VCaP (cell line): ENCODE data around the gene RBM8A.
"Not testable (repeated sequence)": the region's sequence is repeated elsewhere in the genome, so short reads cannot be mapped to it uniquely, and the experiment has no call there.

ENCODE experiments used
- H3K27ac ChIP-seq: fragments of 450-650 bp; 2 replicates; pipeline ENCODE4 v1.5.1; 2017
- TF ChIP-seq, protein P1 (sequence below): fragments of 450-650 bp; conservative IDR thresholded peaks from 2 replicates; pipeline ENCODE4 v1.5.1; 2017; ENCODE audit warnings: mild to moderate bottlenecking, moderate library complexity

RBM8A gene

DNA sequence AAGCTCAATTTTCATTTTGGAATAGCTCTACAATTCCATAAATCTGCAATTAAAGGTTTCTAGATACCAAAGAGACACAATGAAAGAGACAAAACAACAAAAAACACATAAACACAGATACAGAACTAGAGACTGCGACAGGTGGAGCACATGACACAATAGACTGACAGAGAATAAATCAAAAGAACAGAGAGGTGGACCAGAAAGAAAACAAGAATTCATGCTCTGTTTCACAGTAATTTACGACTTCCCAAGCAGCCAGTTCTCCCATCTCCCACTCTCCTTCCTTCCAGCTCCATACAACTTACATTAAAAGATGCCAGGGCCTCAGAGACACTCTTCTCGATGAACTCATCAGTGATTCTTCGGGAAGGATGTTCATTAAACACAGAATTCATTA lies 15.1 kb upstream of the RBM8A start:
- no peak overlapping the region for H3K27ac ChIP-seq
- TF ChIP-seq, protein P1, sequence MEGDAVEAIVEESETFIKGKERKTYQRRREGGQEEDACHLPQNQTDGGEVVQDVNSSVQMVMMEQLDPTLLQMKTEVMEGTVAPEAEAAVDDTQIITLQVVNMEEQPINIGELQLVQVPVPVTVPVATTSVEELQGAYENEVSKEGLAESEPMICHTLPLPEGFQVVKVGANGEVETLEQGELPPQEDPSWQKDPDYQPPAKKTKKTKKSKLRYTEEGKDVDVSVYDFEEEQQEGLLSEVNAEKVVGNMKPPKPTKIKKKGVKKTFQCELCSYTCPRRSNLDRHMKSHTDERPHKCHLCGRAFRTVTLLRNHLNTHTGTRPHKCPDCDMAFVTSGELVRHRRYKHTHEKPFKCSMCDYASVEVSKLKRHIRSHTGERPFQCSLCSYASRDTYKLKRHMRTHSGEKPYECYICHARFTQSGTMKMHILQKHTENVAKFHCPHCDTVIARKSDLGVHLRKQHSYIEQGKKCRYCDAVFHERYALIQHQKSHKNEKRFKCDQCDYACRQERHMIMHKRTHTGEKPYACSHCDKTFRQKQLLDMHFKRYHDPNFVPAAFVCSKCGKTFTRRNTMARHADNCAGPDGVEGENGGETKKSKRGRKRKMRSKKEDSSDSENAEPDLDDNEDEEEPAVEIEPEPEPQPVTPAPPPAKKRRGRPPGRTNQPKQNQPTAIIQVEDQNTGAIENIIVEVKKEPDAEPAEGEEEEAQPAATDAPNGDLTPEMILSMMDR: no peak

DNA sequence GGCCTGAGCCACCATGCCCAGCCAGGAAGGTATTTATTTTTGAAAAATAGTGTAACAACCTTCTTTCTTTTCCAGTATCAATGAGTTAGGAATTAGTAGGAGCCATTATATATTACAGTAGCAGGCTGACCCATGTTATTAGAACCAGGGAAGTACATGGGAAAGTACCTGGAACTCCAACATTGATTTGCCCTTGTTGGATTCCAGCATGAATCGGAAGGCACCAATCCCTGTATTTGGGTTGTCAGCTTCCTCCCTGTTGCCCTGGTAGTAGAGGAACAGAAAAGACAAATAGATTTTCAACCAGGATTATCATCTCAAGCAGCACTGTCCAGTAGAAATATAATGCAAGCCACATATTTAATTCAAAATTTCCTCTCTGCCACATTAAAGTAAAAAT lies 10.2 kb upstream of the RBM8A start:
- peak overlapping the region; percentile 53; the same call in 1 of the 2 replicates for H3K27ac ChIP-seq

DNA sequence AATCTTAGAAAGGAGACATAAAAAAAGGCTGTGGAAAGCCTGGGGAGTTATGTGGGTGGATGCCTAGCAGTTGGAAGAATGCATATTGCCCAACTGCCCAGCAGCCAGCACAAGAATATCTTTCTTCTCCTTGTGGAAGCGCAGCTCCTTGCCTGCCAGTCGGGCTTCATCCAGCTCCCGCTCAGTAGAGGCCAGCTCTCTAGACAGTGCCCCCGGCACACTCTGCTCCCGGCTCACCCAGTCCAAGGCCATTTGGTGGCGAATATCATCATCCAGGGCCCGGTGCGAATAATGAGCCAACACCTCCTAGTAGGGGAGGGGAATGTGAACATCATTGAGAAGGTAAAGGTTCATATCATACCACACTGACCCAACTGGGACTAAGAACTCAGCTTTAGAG lies 9.0 kb upstream of the RBM8A start:
- H3K27ac ChIP-seq: peak overlapping the region; percentile 53

More for the DNA sequence above, 10.2 kb upstream of the RBM8A start:
- TF ChIP-seq, protein P1: no peak

DNA sequence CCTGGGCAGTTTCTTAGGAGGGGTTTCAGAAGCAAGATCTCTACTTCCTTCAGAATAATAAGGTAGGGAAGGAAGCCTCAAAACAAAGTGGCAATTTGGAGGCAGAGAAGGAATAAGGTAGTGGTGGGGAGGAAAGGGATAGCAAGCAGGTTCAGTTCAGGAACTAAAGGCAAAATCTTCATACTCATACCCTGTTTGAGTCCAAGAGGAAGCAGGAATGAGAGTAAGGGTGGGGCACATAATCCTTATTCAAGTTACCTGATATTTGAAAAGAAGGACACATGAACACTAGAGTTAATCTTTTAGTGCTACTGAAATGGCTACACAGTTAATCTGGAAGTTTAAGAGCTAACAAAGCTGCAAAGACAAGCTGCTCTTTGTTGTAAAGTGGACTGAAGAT lies 8.4 kb upstream of the RBM8A start:
- TF ChIP-seq, protein P1: no peak
- H3K27ac ChIP-seq: peak overlapping the region; percentile 53

More for the DNA sequence above, 9.0 kb upstream of the RBM8A start:
- TF ChIP-seq, protein P1: no peak

DNA sequence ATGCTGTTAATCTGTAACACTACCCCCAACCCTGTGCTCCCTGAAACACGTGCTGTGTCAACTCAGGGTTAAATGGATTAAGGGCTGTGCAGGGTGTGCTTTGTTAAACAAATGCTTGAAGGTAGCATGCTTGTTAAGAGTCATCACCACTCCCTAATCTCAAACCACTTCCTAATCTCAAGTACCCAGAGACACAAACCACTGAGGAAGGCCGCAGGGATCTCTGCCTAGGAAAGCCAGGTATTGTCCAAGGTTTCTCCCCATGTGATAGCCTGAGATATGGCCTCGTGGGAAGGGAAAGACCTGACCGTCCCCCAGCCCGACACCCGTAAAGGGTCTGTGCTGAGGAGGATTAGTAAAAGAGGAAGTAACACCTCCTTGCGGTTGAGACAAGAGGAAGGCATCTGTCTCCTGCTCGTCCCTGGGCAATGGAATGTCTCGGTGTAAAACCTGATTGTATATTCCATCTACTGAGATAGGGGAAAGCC lies 5.3 kb upstream of the RBM8A start:
- H3K27ac ChIP-seq: not testable (repeated sequence)

DNA sequence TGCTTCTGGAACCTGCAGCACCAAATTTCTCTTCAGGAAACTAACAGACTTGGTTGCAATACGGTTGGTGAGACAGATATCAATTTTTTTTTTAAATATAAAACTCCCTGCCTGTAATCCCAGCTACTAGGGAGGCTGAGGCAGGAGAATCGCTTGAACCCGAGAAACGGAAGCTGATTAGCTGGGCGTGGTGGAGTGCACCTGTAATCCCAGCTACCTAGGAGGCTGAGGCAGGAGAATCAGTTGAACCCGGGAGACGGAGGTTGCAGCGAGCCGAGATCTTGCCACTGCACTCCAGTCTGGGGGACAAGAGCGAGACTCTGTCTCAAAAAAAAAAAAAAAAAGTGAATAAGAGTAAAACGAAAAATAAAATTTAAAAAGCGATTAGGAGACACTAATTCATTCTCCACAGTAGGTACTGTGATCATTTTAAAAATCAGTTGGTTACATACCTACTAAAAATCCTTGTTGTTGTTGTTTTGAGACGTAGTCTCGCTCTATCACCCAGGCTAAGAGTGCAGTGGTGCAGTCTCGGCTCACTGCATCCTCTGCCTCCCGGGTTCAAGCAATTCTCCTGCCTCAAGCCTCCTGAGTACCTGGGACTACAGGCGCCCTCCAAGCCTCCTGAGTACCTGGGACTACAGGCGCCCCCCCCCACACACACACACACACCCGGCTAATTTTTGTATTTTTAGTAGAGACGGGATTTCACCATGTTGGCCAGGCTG lies 796 bp upstream of the RBM8A start:
- peak overlapping the region; percentile 95 for H3K27ac ChIP-seq
- TF ChIP-seq, protein P1: no peak

DNA sequence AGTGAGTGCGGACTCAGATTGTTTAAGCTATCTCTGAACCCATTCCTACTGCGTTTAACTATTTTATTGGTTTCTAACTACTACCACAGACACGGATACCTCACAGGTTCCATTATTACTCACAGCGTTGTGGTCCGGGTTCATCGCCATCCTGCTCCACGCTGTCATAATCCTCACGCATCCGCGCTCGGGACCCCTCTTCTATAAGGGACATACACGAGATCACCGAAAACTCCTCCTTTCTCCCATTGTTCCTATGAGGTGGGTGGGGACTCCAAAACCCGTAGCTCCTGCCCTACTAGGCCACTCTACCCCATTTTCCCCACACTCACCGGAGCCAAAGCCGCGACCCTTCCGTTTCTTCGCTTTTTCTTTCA lies 610 bp downstream of the RBM8A start:
- peak overlapping the region; percentile 95 for H3K27ac ChIP-seq
- TF ChIP-seq, protein P1: no peak

DNA sequence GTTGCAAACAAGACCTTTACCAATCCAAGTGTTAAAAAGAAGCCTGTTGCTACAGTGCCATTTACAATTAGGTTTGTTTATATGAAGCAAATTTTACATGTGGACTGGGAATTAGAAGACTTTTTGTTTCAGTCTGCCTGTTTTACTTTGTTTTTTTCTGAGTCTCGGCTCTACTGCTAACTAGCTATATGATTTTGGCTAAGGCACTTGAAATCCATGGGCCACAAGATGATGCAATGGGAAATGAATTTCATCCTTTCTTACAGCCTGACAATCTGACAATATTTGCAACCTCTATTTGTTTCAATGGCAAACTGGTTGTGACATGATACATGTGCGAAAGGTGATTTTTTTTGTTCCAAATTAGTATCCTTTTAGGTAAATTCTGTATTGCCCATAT lies 5.0 kb downstream of the RBM8A start:
- no peak overlapping the region for H3K27ac ChIP-seq
- TF ChIP-seq, protein P1: no peak

DNA sequence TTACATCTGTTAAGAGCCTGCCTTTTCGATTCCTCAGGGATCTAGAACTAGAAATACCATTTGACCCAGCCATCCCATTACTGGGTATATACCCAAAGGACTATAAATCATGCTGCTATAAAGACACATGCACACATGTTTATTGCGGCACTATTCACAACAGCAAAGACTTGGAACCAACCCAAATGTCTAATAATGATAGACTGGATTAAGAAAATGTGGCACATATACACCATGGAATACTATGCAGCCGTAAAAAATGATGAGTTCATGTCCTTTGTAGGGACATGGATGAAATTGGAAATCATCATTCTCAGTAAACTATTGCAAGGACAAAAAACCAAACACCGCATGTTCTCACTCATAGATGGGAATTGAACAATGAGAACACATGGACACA lies 7.0 kb downstream of the RBM8A start:
- peak overlapping the region; percentile 82 for H3K27ac ChIP-seq
